GM12878 (cell line): ENCODE measurements around the gene RALGAPA2. TPM values are rescaled to one million over a fixed set of nuclear protein-coding genes. Genes with fewer than 3 reads are reported as not detected.

Experiments used
- ATF7 ChIP-seq: fragments of 450-650 bp; IDR thresholded peaks from 2 replicates; pipeline ENCODE4 v1.6.1; 2016; ENCODE audit warnings: low read depth, mild to moderate bottlenecking
- BCL11A ChIP-seq: IDR thresholded peaks from 2 replicates; pipeline ENCODE4 v1.6.1; 2011; ENCODE audit warnings: low read depth, low read length
- BCL3 ChIP-seq: IDR thresholded peaks from 2 replicates; pipeline ENCODE4 v1.6.1; 2011; ENCODE audit warnings: borderline replicate concordance, low read depth, mild to moderate bottlenecking, moderate library complexity, low read length; ENCODE audit not compliant: insufficient read depth, poor library complexity, severe bottlenecking
- CBX3 ChIP-seq: fragments of 200-600 bp; sonication (generic); IDR thresholded peaks from 2 replicates; pipeline ENCODE4 v1.6.1; 2016; ENCODE audit warnings: low read depth, borderline replicate concordance
- CREM ChIP-seq: IDR thresholded peaks from 2 replicates; pipeline ENCODE4 v1.6.1; 2014; ENCODE audit warnings: antibody characterized with exemption, low read depth
- DPF2 ChIP-seq: fragments of 450-650 bp; IDR thresholded peaks from 2 replicates; pipeline ENCODE4 v1.6.1; 2017; ENCODE audit warnings: mild to moderate bottlenecking
- EED ChIP-seq: sonication (generic); IDR thresholded peaks from 2 replicates; pipeline ENCODE4 v1.6.1; 2016; ENCODE audit warnings: antibody characterized with exemption, low read depth
- EGR1 ChIP-seq, 2 experiments: IDR thresholded peaks; 1 replicate in 1 of 2; 2 replicates in 1 of 2; pipeline ENCODE4 v1.6.1; 2011 to 2012; ENCODE audit warnings: low read depth in 2 of 2, low read length in 2 of 2, borderline replicate concordance in 1 of 2, mild to moderate bottlenecking in 1 of 2, moderate library complexity in 1 of 2
- HCFC1 ChIP-seq: fragments of 150-350 bp; IDR thresholded peaks from 2 replicates; pipeline ENCODE4 v1.6.1; 2014; ENCODE audit warnings: low read length
- MLLT1 ChIP-seq: fragments of 450-650 bp; IDR thresholded peaks from 2 replicates; pipeline ENCODE4 v1.6.1; 2016; ENCODE audit warnings: mild to moderate bottlenecking
- NBN ChIP-seq: fragments of 450-650 bp; IDR thresholded peaks from 2 replicates; pipeline ENCODE4 v1.6.1; 2016
- NFXL1 ChIP-seq: fragments of 450-650 bp; IDR thresholded peaks from 2 replicates; pipeline ENCODE4 v1.6.1; 2017; ENCODE audit warnings: antibody characterized with exemption, mild to moderate bottlenecking, borderline replicate concordance
- NFYA ChIP-seq: IDR thresholded peaks from 2 replicates; pipeline ENCODE4 v1.6.1; 2011; ENCODE audit warnings: low read depth, mild to moderate bottlenecking, low read length, improper control_type of control experiment, borderline replicate concordance
- SMARCA5 ChIP-seq: fragments of 450-650 bp; IDR thresholded peaks from 2 replicates; pipeline ENCODE4 v1.6.1; 2017; ENCODE audit warnings: mild to moderate bottlenecking
- SMC3 ChIP-seq: IDR thresholded peaks from 2 replicates; pipeline ENCODE4 v1.6.1; 2011; ENCODE audit warnings: low read length, improper control_type of control experiment, borderline replicate concordance
- TAF1 ChIP-seq: IDR thresholded peaks from 2 replicates; pipeline ENCODE4 v1.6.1; 2011; ENCODE audit warnings: mild to moderate bottlenecking, low read depth, low read length, borderline replicate concordance
- YY1 ChIP-seq: IDR thresholded peaks from 2 replicates; pipeline ENCODE4 v1.6.1; 2011; ENCODE audit warnings: low read depth, mild to moderate bottlenecking, low read length
- ZBED1 ChIP-seq: IDR thresholded peaks from 2 replicates; pipeline ENCODE4 v1.6.1; 2016; ENCODE audit warnings: borderline replicate concordance
- ZBTB11 ChIP-seq: fragments of 450-650 bp; formaldehyde crosslinking; IDR thresholded peaks from 2 replicates; pipeline ENCODE4 v1.5.0; 2022; ENCODE audit warnings: mild to moderate bottlenecking, missing genetic modification characterization
- polyA plus RNA-seq, 11 experiments: library from polyadenylated mRNA; depleted of rRNA in 4 of 11; unstranded in 6 of 11; stranded (reverse) in 5 of 11; fragments of >200 nt; fragmentation: Nextera tagmentation in 4 of 11; fragmentation: Illumina TruSeq in 1 of 11; extraction: Ambion mirVana in 4 of 11; extraction: Trizol in 1 of 11; gene quantifications; 1 replicate in 1 of 11; 2 replicates in 10 of 11; pipeline versions ENCODE4 v1.2.1 to v1.2.3, GENCODE V29; 2011 to 2016; ENCODE audit warnings: inconsistent platforms in 2 of 11, missing spikeins in 2 of 11, low read depth in 1 of 11
- total RNA-seq, 4 experiments: library from RNA; depleted of rRNA in 3 of 4; stranded (reverse); fragments of >200 nt in 3 of 4; fragmentation: Illumina TruSeq in 1 of 4; extraction: Trizol in 1 of 4; gene quantifications; 2 replicates each; pipeline versions ENCODE4 v1.2.1 to v1.2.3, GENCODE V29; 2013 to 2021

The RALGAPA2 gene
- total and polyA plus RNA-seq, 10 of the 15 experiments (the other 5 are each of a cell fraction or from before 2014, with no cell fraction given): 2.9 to 29.4 (median 19.6) TPM

- TF ChIP-seq ZBTB11 (CRISPR knock-in tag) (no peak), BCL3 (peak; percentile 45), NFYA (no peak), HCFC1 (no peak), NBN (peak; percentile 81; the same call in 1 of the 2 replicates), ZBED1 (peak; percentile 68; the same call in 1 of the 2 replicates), SMC3 (no peak), EGR1 (IDR thresholded peaks at IDR 0.05; ENCODE audit: borderline replicate concordance in 1 of 2, low read depth in 2 of 2, low read length in 2 of 2) (no peak; a peak in 1 of 3 replicates), ATF7 (no peak; the same call in 1 of the 2 replicates), SMARCA5 (0 out of 2 replicates have a peak, but pooled peaks have one; percentile 36), TAF1 (no peak), BCL11A (peak; percentile 79), EED (peak; percentile 79), NFXL1 (no peak), CREM (no peak; the same call in 1 of the 2 replicates), CBX3 (no peak), YY1 (no peak), MLLT1 (peak; percentile 64; the same call in 1 of the 2 replicates), DPF2 (peak; percentile 96)
Measured at GRCh38 chr20:20690676-20691476, 21.6 kb downstream of the RALGAPA2 start (continued).
